CD4-positive, alpha-beta T cell treated with Interleukin-4 for 4 hours (primary cell): Measurements from ENCODE around the gene G3BP1.
"Not testable (repeated sequence)": the region's sequence is repeated elsewhere in the genome, so short reads cannot be mapped to it uniquely, and the experiment has no call there.

Experiments used
- DNase-seq: peaks from one replicate; pipeline ENCODE4 v3.0.0-alpha.2; 2020

Gene G3BP1

DNA sequence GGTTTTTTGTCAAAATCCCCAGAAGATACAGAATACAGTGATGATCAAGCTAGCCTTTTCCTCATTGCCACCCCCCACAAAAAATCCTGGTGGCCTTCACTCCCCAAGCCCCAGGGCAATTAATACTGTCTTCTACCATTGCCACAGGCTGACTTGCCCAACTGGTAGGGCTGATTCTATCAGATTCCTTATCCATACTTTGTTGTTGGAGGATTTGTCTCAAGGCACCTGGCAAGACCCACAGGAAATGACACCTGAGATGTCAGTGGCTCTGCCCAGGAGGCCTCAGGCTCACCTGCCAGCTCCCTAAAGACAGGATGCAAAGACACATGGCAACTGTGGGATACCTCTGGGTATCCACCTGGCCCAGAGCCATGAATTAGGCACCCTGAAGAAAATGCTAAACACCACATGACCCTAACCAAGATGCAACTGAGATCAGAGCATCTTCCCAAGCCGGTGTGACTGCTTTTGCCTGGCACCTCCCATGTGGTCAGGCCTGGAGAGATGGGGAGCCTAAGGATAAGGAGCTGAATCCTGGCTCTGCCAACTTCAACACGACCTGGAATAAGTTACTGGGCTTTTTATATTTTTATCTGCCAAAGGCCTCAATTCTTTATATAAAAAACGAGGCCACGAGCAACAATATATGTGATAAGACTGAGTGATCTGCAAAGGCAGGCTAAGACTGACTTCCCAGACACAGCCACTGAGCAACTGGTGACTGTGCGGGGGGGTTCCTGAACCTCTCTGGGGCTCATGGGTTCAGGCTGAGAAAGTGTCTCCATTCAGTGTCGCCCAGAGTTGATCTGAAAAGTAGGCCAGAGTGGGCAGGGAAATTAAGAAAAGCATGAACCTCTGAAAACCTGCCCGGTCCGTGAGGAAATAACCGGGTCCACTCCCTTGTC, 14.3 kb upstream of the G3BP1 start:
- DNase-seq, result no peak

GRCh38 chr5:151758141-151758429, 13.7 kb upstream of the G3BP1 start:
- DNase-seq, result no peak

DNA sequence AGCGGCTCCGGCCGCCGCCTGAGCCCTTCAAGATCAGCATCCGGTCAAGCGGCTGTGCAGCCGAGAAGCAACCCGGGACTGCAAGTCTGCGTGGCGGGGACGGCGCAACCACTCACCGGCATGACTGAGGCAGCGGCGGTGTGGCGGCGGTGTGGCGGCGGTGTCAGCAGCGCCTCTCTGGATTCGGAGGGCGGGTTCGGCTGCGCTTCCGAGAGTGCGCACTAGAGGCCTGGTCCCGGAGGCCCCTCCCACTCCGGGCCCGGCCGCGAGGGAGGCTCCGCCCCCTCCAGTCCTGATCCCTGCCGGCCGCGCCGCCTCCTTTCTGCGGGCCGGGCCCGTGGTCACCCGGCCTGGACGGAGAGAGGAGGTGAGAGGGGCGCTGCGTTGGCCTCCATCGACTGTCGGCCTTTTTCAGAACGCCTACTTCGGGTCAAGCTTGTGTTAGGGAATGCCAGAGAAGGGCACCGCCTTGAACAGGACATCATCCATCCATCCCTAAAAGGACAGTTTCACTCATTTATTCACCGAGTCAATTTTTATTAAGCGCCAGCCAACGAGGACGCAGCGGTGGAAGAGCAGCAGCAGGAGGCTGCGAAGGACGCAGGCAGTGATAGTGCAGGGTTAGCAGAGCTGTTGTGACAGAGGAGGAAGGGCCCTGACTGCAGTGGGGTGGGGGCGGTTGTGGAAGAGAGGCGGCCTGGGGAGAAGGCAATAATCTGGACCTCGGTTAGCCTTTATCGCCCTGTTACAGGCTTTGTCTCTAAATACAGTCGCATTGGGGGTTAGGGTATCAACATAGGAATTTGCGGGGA, 13.1 kb upstream of the G3BP1 start, which contains the start of gene ATOX1:
ATOX1 (minus strand) TSS at position 202 of the 812 bp plus-strand sequence; CDS start at position 122, 80 bp downstream.
- peak; percentile 88 for DNase-seq

DNA sequence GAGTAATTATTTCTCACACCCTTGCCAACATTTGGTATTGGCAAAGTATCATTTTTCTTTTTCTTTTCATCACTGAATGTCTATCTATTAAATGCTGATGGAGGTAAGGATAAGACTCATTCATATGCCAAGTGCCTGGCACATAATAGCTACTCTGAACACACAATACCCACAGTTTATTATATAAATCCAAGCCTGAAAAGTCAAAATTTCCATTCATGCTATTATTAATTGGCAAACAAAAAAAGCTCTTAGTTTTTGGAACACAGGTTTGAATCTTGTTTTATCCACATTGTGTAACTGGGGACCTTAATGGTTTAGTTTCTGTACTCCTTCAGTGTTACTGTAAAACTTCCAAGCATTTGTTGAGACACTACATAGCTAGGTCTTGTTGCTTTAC, 7.0 kb upstream of the G3BP1 start:
- no peak for DNase-seq

- DNase-seq, result no peak
Measured at GRCh38 chr5:151766975-151767374, 4.8 kb upstream of the G3BP1 start.

- DNase-seq, result peak; percentile 47
Measured at GRCh38 chr5:151770383-151771258, 1.1 kb upstream of the G3BP1 start.

GRCh38 chr5:151772029-151772845, 483 bp downstream of the G3BP1 start:
- peak; percentile 26 for DNase-seq

DNA sequence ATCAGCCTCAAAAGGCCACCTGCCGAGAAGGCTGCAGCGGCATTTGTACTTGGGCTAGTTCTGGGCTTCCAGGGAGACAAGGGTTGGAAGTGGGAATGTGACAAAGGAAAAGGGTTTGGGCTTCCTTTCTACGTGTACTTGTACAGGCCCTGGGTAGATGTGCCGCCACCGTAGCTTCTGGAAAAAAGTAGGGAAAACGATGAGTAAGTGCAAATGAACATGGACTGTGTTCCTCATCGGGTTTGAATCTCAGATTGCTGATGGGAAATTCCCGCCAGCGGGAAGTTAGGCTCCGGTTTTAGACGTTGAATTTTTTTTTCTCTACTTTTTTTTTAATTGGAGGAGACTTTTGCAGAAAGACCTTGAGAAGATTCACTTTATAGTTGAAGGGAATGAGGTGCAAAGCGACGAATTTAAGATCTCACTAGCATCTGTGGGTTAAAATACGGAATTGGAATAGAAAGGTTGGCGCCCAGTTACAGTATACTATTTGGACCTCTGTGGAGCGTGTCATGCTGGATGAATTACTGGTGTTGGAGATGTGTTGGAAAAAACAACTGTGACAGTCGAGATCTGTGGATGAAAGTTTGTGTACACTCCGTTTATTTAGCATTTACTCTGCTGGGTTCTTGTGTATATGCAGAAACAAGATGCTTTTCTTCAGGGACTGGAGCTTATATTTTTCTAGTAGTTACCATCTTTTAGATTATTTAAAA, 1.2 kb downstream of the G3BP1 start:
- DNase-seq, result peak; percentile 14

- no peak for DNase-seq
Measured at GRCh38 chr5:151773951-151774350, 2.2 kb downstream of the G3BP1 start.

- DNase-seq, result no peak
Measured at GRCh38 chr5:151775025-151775606, 3.4 kb downstream of the G3BP1 start.

DNA sequence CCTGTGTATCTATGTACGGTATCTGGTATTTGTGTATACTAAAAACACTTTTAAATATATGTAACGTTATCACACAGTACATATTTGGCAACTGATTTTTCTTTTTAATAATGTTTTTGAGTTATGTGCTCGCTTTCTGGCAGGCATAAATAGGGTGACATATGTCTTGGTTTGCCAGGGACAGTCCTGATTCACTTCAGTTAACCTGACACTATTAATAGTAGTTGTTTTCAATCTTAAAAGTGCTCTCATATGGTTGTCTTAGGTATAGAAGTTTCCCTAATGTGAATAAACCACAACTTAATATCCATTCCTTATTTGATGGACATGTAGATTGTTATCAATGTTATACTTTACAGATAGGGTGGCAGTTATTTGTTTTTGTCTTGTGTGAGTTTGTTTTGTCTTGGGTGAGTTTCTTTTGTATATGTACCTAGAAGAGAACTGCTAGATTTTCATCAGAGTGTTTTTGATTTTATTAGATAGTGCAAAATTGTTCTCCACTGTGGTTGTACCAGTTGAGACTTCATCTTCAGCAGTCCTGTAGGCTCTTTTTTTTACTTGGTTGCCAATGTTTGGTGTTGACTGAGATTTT, 7.9 kb downstream of the G3BP1 start:
- no peak for DNase-seq

GRCh38 chr5:151780348-151780747, 8.6 kb downstream of the G3BP1 start:
- no peak for DNase-seq

DNA sequence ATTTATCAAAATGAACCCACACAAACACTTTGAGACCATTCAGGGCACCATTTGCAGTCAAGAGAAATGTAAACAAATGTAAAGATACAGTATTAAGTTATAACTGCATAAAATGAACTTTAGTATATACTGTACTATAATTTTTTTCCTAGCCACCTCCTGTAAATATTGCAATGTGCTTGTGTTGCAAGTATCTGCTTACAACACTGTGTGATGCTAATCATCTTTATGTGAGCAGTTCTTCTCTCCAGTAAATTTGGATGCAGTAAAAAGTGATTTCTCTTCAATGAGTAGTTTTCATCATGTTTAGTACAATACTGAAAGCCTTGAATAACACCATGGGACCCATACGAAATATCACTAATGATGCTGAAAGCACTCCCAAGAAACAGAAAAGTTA, 9.4 kb downstream of the G3BP1 start:
- no peak for DNase-seq

DNA sequence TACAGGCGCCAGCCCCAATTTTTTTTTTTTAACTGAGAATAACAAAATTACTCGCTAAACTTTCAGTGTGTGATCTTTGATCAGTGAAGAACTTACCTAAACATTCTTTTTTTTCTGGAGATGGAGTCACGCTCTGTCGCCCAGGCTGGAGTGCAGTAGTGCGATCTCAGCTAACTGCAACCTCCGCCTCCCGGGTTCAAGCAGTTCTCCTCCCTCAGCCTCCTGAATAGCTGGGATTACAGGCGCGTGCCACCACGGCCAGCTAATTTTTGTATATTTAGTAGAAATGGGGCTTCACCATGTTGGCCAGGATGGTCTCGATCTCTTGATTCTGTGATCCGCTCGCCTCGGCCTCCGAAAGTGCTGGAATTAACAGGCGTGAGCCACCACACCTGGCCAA, 11.9 kb downstream of the G3BP1 start:
- DNase-seq, result not testable (repeated sequence)

DNA sequence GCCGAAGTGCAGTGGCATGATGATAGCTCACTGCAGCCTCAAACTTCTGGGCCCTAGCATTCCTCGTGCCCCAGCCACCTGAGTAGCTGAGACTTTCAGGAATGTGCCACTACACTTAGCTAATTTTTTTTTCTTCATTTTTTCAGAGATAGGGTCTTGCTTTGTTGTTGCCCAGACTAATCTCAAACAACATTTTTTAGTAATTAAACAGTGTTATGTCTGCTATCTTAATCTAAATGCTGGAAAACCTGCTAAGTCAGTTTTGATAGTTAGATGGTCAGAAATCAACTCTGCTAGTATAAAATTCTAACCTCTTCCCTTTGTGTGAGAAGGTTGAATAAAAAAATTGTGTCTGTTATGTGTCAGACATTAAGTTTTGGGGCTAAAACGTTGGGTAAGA, 12.4 kb downstream of the G3BP1 start:
- DNase-seq, result no peak

DNA sequence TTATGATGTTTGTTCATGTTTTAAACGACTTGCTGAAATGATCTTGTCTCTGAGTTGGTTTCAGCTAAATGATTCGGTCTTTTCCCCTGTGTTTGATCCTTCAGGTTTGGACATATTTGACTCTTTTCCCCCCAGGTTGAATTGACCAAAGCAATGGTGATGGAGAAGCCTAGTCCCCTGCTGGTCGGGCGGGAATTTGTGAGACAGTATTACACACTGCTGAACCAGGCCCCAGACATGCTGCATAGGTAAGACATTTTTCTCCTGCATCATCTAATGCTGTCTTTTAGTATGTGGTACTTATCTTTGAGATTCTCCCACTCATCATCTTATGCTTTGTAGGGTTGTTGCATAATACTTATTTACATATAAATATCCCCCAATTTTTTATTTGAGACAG, 14.7 kb downstream of the G3BP1 start:
- no peak for DNase-seq

- DNase-seq, result no peak
Measured at GRCh38 chr5:151787817-151788216, 16.1 kb downstream of the G3BP1 start.

- no peak for DNase-seq
Measured at GRCh38 chr5:151793358-151793757, 21.6 kb downstream of the G3BP1 start.

- DNase-seq, result no peak
Measured at GRCh38 chr5:151795426-151795825, 23.7 kb downstream of the G3BP1 start.

- no peak for DNase-seq
Measured at GRCh38 chr5:151798674-151799073, 26.9 kb downstream of the G3BP1 start.

GRCh38 chr5:151799407-151799806, 27.7 kb downstream of the G3BP1 start:
- no peak for DNase-seq
